DLD1 (cell line): ENCODE results near the gene ATG13.

Source experiments
- in situ Hi-C: cut with HindIII; loops from 2 replicates; pipeline ENCODE4 v1.10.0; 2017; ENCODE audit warnings: low sequenced_read_pairs

Gene ATG13

GRCh38 chr11:46674463-46675287 lies 57.3 kb downstream of the ATG13 start:
- in situ Hi-C loops = no loop called here

- in situ Hi-C loops = no loop called here
Observed at GRCh38 chr11:46675288-46675851, 58.0 kb downstream of the ATG13 start.

GRCh38 chr11:46675949-46676348 lies 58.6 kb downstream of the ATG13 start:
- in situ Hi-C loops = no loop called here

GRCh38 chr11:46676436-46677158 lies 59.2 kb downstream of the ATG13 start:
- in situ Hi-C loops = no loop called here

GRCh38 chr11:46677169-46677568 lies 59.8 kb downstream of the ATG13 start:
- in situ Hi-C loops = no loop called here

- in situ Hi-C loops = no loop called here
Observed at GRCh38 chr11:46677991-46678740, 60.8 kb downstream of the ATG13 start.

GRCh38 chr11:46678741-46679130 lies 61.4 kb downstream of the ATG13 start:
- in situ Hi-C loops = no loop called here

GRCh38 chr11:46679241-46680163 lies 62.1 kb downstream of the ATG13 start:
- in situ Hi-C loops = no loop called here

- in situ Hi-C loops = no loop called here
Observed at GRCh38 chr11:46680164-46680760, 62.9 kb downstream of the ATG13 start.

GRCh38 chr11:46680815-46681214 lies 63.5 kb downstream of the ATG13 start:
- in situ Hi-C loops = no loop called here

GRCh38 chr11:46681814-46682213 lies 64.5 kb downstream of the ATG13 start:
- in situ Hi-C loops = no loop called here

GRCh38 chr11:46682773-46683752 lies 65.7 kb downstream of the ATG13 start:
- in situ Hi-C loops = no loop called here

- in situ Hi-C loops = no loop called here
Observed at GRCh38 chr11:46684367-46684766, 67.0 kb downstream of the ATG13 start.

GRCh38 chr11:46686886-46687795 lies 69.8 kb downstream of the ATG13 start:
- in situ Hi-C loops = no loop called here

- in situ Hi-C loops = no loop called here
Observed at GRCh38 chr11:46690702-46691101, 73.3 kb downstream of the ATG13 start.

- in situ Hi-C loops = no loop called here
Observed at GRCh38 chr11:46692450-46692849, 75.1 kb downstream of the ATG13 start.

- in situ Hi-C loops = no loop called here
Observed at GRCh38 chr11:46693597-46694012, 76.3 kb downstream of the ATG13 start.

GRCh38 chr11:46694072-46694471 lies 76.7 kb downstream of the ATG13 start:
- in situ Hi-C loops = no loop called here
